Esophagus muscularis mucosa (tissue), 4 donors: ENCODE data around the gene MRM2.

Source experiments
- CTCF ChIP-seq, 3 experiments: fragments of 200-600 bp in 2 of 3; fragments of 450-650 bp in 1 of 3; sonication (generic) in 2 of 3; IDR thresholded peaks; one replicate each; pipeline ENCODE4 v1.5.1; 2017 to 2019; ENCODE audit warnings: antibody characterized with exemption in 3 of 3, mild to moderate bottlenecking in 2 of 3, moderate library complexity in 1 of 3
- EP300 ChIP-seq: sonication (generic); formaldehyde crosslinking; IDR thresholded peaks from one replicate; pipeline ENCODE4 v1.6.1; 2017; ENCODE audit warnings: antibody characterized with exemption
- POLR2A ChIP-seq: fragments of 450-650 bp; IDR thresholded peaks from one replicate; pipeline ENCODE4 v1.6.1; 2017; ENCODE audit warnings: antibody characterized with exemption, moderate library complexity, mild to moderate bottlenecking, low read depth
- POLR2AphosphoS5 ChIP-seq, 2 donors: sonication (generic); formaldehyde crosslinking; IDR thresholded peaks; one replicate each; pipeline ENCODE4 v1.6.1; 2017; ENCODE audit warnings: antibody characterized with exemption in 2 of 2

DNA sequence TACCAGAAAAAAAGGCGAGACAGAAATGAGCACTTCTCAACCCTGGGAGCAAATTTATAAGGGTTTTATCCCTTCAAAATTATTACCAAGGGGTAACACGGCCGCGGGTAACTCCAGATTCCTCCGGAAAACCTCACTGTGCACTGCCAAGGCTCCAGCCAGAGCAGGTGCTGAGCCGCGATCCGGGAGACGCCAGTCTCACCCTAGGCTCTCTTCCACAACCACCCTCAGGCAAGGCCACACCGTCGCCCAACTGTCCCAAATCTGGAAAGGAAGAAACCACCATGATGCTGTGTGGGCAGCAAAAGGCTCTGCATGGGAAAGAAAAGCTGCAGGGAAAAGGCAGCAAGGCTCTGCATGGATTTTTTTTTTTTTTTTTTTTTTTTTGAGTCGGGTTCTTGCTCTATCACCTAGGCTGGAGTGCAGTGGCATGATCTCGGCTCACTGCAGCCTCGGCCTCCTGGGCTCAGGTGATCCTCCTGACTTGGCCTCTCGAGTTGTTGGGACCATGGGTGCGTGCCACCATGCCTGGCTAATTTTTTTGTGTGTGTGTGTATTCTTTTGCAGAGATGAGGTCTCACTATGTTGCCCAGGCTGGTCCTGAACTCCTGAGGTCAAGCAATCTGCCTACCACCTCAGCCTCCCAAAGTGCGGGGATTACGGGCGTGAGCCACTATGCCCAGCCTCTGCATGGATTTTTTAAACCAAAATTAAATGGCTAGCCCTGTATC is 48.3 kb downstream of the MRM2 start:
- TF ChIP-seq CTCF (IDR thresholded peaks at IDR 0.05) (no peak), POLR2A (no peak), EP300 (no peak), POLR2AphosphoS5 (IDR thresholded peaks at IDR 0.05) (no peak)
